Small intestine (tissue), 7 donors: ENCODE data around the gene PCBP3. TPM values are rescaled to one million over a fixed set of nuclear protein-coding genes. Genes with fewer than 3 reads are reported as not detected.
"Not testable (repeated sequence)": the region's sequence is repeated elsewhere in the genome, so short reads cannot be mapped to it uniquely, and the experiment has no call there.

Experiments
- DNase-seq, 2 donors: peaks; one replicate each; pipeline versions ENCODE4 v3.0.0 to v3.0.0-alpha.2; 2013
- FAIRE-seq: peaks from 2 replicates; lab custom pipeline; 2012; peaks lifted over from hg19 to GRCh38; lab: Jason Lieb, UNC
- H3K27ac ChIP-seq, 3 donors: one replicate each; pipeline ENCODE4 v1.5.1; 2013; ENCODE audit warnings: low read length in 2 of 3, mild to moderate bottlenecking in 2 of 3, control low read depth in 1 of 3, inconsistent platforms in 1 of 3, low read depth in 1 of 3, moderate library complexity in 1 of 3
- H3K27me3 ChIP-seq, 3 donors: one replicate each; pipeline ENCODE4 v1.6.1; 2013; ENCODE audit warnings: low read length in 3 of 3, inconsistent platforms in 1 of 3; ENCODE audit not compliant: control insufficient read depth in 3 of 3, insufficient read depth in 3 of 3
- H3K36me3 ChIP-seq, 3 donors: one replicate each; pipeline ENCODE4 v1.6.1; 2013; ENCODE audit warnings: low read length in 3 of 3, inconsistent platforms in 1 of 3, low read depth in 1 of 3, mild to moderate bottlenecking in 1 of 3, moderate library complexity in 1 of 3; ENCODE audit not compliant: control insufficient read depth in 3 of 3, insufficient read depth in 2 of 3
- H3K4me1 ChIP-seq, 3 donors: one replicate each; pipeline ENCODE4 v1.6.1; 2013; ENCODE audit warnings: low read length in 2 of 3, inconsistent platforms in 1 of 3, low read depth in 1 of 3, mild to moderate bottlenecking in 1 of 3, moderate library complexity in 1 of 3; ENCODE audit not compliant: control insufficient read depth in 3 of 3, insufficient read depth in 2 of 3
- H3K4me3 ChIP-seq, 3 donors: one replicate each; pipeline ENCODE4 v1.5.1; 2013; ENCODE audit warnings: low read length in 3 of 3, control low read depth in 1 of 3, inconsistent platforms in 1 of 3, low read depth in 1 of 3, mild to moderate bottlenecking in 1 of 3, moderate library complexity in 1 of 3
- H3K9me3 ChIP-seq, 2 donors: one replicate each; pipeline ENCODE4 v1.6.1; 2013; ENCODE audit warnings: low read depth in 1 of 2, low read length in 1 of 2; ENCODE audit not compliant: control insufficient read depth in 2 of 2, insufficient read depth in 1 of 2
- WGBS, 3 donors: extraction: QIAGEN DNeasy Blood & Tissue Kit; methylation state at CpG; one replicate each; pipeline ENCODE4 v1.1.7; 2013; 5-methylcytosine and 5-hydroxymethylcytosine counted together
- polyA plus RNA-seq, 4 donors: library from polyadenylated mRNA; stranded (reverse) in 3 of 4; unstranded in 1 of 4; fragments of 200-250 nt in 3 of 4; fragments of 120-200 nt in 1 of 4; gene quantifications; one replicate each; pipeline versions ENCODE4 v1.2.1 to v1.2.3, GENCODE V29; 2013
- donor health status: healthy with polysubstance abuse.
- donor health status: control.
- donor health status: control.
- donor health status: Bipolar disorder and iron deficiency.
- donor health status: healthy.

Gene PCBP3
- polyA plus RNA-seq, 4 donors: 0.81 to 8.2 (median 1.0) TPM; not detected in 1

DNA sequence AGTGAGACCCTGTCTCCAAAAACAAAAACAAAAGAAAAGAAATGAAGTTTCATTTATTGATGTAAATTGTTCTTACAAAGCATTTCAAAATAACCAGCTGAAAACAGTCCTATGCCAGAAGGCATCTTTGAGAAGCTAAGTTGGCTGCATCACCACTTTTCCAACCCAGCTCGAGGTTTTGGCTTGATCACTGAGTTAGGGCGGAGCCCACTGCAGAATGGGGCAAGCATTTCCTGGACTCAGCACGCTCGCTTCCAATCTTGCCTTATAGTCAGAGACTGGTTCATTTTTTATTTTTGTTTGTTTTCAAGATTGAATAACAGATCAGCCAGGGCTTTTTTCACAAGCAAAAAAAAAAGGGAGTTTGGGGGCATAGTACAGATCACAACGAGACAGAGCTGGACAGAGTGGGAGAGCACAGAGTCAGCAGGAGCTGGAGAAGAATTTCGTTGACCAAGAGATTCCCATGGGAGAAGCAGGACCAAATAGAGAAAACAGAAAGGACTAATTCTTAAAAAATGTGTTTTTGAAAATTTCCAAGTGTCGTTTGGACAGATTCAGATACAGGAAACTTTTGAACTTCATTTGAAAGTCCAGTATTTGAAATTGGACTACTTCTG is 314.6 kb downstream of the PCBP3 start:
- peaks cover 0 to 7% of the 10 kb centered on the region in 2 donors for H3K9me3 ChIP-seq
- peak overlapping the region in 1 of 3 donors; percentile 26 for H3K27ac ChIP-seq
- peaks cover 0 to 2% (median 0%) of the 10 kb centered on the region in 3 donors for H3K4me1 ChIP-seq
- peaks cover 0 to 2% (median 0%) of the 10 kb centered on the region in 3 donors for H3K27me3 ChIP-seq
- no peaks in the 10 kb centered on the region for H3K36me3 ChIP-seq
- no peak overlapping the region for H3K4me3 ChIP-seq
- WGBS, 3 donors: 26 to 33% (median 33%) methylated on average over 7 of the region's 7 CpGs
- FAIRE-seq: no peak
- no peak for DNase-seq

DNA sequence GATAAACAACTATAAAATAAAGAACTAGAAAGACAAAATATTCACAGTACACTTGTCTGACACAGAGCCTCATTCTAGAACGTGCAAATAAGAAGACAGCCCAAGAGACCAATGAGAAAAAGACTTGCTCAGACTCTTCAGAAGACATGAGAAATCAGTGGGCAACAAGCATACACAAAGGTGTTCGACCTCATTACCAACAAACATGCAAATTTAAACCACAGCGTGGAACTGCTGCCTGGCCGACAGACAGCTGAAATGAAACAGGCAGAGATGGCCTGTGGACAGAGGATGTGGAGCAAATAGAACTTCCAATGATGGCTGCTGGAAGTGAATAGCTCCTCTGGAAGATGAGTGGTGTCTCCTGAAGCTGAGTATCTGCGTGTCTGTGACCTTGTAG is 315.7 kb downstream of the PCBP3 start:
- Histone ChIP-seq H3K4me3 (no peak overlapping the region), H3K9me3 (peaks cover 0 to 10% of the 10 kb centered on the region in 2 donors), H3K27me3 (peaks cover 0 to 2% (median 0%) of the 10 kb centered on the region in 3 donors), H3K36me3 (no peaks in the 10 kb centered on the region), H3K4me1 (peaks cover 0 to 2% (median 0%) of the 10 kb centered on the region in 3 donors), H3K27ac (no peak overlapping the region)
- WGBS, 3 donors: 46 to 56% (median 55%) methylated on average over 5 of the region's 5 CpGs
- no peak for FAIRE-seq
- DNase-seq: no peak

- WGBS, 3 donors: 70 to 79% (median 78%) methylated on average over 11 of the region's 11 CpGs
- no peak overlapping the region for H3K27ac ChIP-seq
- no peak overlapping the region for H3K4me3 ChIP-seq
- no peaks in the 10 kb centered on the region for H3K36me3 ChIP-seq
- FAIRE-seq (no peak), DNase-seq (no peak)
- peaks cover 0 to 2% (median 0%) of the 10 kb centered on the region in 3 donors for H3K27me3 ChIP-seq
- H3K4me1 ChIP-seq: peaks cover 0 to 2% (median 0%) of the 10 kb centered on the region in 3 donors
- peaks cover 0 to 17% of the 10 kb centered on the region in 2 donors for H3K9me3 ChIP-seq
Measured at GRCh38 chr21:45959779-45960390, 316.4 kb downstream of the PCBP3 start.

DNA sequence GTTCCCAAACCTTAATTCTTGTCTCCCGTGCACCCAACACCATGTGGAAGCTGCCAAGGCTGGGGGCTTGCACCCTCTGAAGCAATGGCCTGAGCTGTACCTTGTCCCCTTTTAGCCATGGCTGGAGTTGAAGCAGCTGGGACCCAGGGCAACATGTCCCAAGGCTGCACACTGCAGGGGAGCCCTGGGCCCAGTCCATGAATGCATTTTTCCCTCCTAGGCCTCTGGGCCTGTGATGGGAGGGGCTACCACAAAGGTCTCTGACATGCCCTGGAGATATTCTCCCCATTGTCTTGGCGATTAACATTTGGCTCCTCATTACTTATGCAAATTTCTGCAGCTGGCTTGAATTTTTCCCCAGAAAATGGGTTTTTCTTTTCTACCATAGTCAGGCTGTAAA is 317.9 kb downstream of the PCBP3 start:
- peaks cover 0 to 20% of the 10 kb centered on the region in 2 donors for H3K9me3 ChIP-seq
- H3K36me3 ChIP-seq, H3K4me1 ChIP-seq, FAIRE-seq, H3K27ac ChIP-seq, H3K4me3 ChIP-seq, DNase-seq, H3K27me3 ChIP-seq: not testable (repeated sequence)
- 64 to 84% (median 76%) methylated on average over 2 of the region's 2 CpGs for WGBS, 3 donors

GRCh38 chr21:45962531-45963231 is 319.2 kb downstream of the PCBP3 start:
- WGBS, 3 donors: 57 to 73% (median 62%) methylated on average over 4 of the region's 4 CpGs
- FAIRE-seq: no peak

DNA sequence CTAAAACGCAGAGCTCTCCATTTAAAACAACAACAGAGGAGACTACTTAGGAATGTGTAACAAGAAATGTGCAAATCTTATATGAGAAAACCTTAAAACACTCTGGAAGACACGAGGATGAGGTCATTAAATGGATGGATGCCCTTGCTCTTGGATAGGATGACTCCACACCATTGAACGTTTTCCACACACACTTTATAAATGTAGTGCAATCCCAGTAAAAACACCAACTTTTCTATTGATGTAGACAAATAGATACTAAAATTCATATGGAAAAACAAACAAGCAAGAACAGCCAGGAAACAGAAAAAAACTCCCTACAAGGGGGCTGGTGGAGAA is 319.7 kb downstream of the PCBP3 start:
- no peak for FAIRE-seq
- 49 to 58% (median 53%) methylated on average over 3 of the region's 3 CpGs for WGBS, 3 donors
- peaks cover 0 to 2% (median 0%) of the 10 kb centered on the region in 3 donors for H3K4me1 ChIP-seq

More at GRCh38 chr21:45962531-45963231, 319.2 kb downstream of the PCBP3 start:
- Histone ChIP-seq H3K4me3 (no peak overlapping the region), H3K9me3 (peaks cover 0 to 17% of the 10 kb centered on the region in 2 donors), H3K4me1 (peaks cover 0 to 2% (median 0%) of the 10 kb centered on the region in 3 donors), H3K36me3 (no peaks in the 10 kb centered on the region), H3K27me3 (peaks cover 0 to under 1% (median 0%) of the 10 kb centered on the region in 3 donors), H3K27ac (no peak overlapping the region)
- DNase-seq: no peak

DNA sequence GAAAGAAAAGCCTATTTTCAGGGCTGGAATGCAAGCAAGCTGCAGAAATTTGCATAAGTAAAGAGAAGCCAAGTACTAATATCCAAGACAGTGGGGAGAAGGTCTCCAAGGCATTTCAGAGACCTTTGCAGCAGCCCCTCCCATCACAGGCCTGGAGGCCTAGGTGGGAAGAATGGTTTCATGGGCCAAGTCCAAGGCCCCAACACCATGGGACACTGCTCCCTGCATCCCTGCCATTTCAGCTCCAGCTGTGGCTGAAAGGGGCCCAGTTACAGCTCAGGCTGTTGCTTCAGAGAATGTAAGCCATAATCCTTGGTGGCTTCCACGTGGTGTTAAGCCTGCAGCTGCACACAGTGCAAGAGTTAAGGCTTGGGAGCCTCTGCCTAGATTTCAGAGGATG is 321.1 kb downstream of the PCBP3 start:
- no peak overlapping the region for H3K27ac ChIP-seq
- no peak for DNase-seq
- no peak overlapping the region for H3K4me3 ChIP-seq
- no peak for FAIRE-seq
- H3K9me3 ChIP-seq: peaks cover 0 to 17% of the 10 kb centered on the region in 2 donors
- H3K4me1 ChIP-seq: no peaks in the 10 kb centered on the region
- H3K36me3 ChIP-seq: no peaks in the 10 kb centered on the region
- no peaks in the 10 kb centered on the region for H3K27me3 ChIP-seq
- 4 to 21% (median 13%) methylated on average over 1 of the region's 1 CpG for WGBS, 3 donors

More for the DNA sequence above, 319.7 kb downstream of the PCBP3 start:
- Histone ChIP-seq H3K9me3 (peaks cover 0 to 17% of the 10 kb centered on the region in 2 donors), H3K27ac (no peak overlapping the region), H3K4me3 (no peak overlapping the region), H3K27me3 (no peaks in the 10 kb centered on the region), H3K36me3 (no peaks in the 10 kb centered on the region)
- no peak for DNase-seq

GRCh38 chr21:45965084-45965809 is 321.7 kb downstream of the PCBP3 start:
- peak overlapping the region in 1 of 3 donors; percentile 18 for H3K27ac ChIP-seq
- no peaks in the 10 kb centered on the region for H3K27me3 ChIP-seq
- no peaks in the 10 kb centered on the region for H3K4me1 ChIP-seq
- no peak overlapping the region for H3K4me3 ChIP-seq
- FAIRE-seq: no peak
- 68 to 84% (median 82%) methylated on average over 4 of the region's 4 CpGs for WGBS, 3 donors
- peak; percentile 22 to 53 for DNase-seq
- H3K9me3 ChIP-seq: peaks cover 0 to 17% of the 10 kb centered on the region in 2 donors
- no peaks in the 10 kb centered on the region for H3K36me3 ChIP-seq
